Parathyroid adenoma (tissue), 2 donors: ENCODE measurements around the gene FXR2.
A peak's percentile ranks its signal among the peaks of the same experiment; 100 is the strongest.

Source experiments
- H2AFZ ChIP-seq: fragments of 300-600 bp; sonication (generic); one replicate; pipeline ENCODE4 v1.7.0; 2017; ENCODE audit warnings: antibody characterized with exemption, mild to moderate bottlenecking
- H3K27ac ChIP-seq: fragments of 300-600 bp; sonication (generic); one replicate; pipeline ENCODE4 v1.7.0; 2017
- H3K27me3 ChIP-seq: fragments of 300-600 bp; sonication (generic); one replicate; pipeline ENCODE4 v1.7.0; 2017; ENCODE audit warnings: low read length; ENCODE audit not compliant: control insufficient read depth, insufficient read depth
- H3K36me3 ChIP-seq: fragments of 300-600 bp; sonication (generic); one replicate; pipeline ENCODE4 v1.7.0; 2017; ENCODE audit warnings: low read length; ENCODE audit not compliant: control insufficient read depth, insufficient read depth
- H3K4me1 ChIP-seq: fragments of 300-600 bp; sonication (generic); one replicate; pipeline ENCODE4 v1.7.0; 2017; ENCODE audit warnings: control low read depth
- H3K4me2 ChIP-seq: fragments of 300-600 bp; sonication (generic); one replicate; pipeline ENCODE4 v1.7.0; 2017; ENCODE audit warnings: low read length
- H3K4me3 ChIP-seq: fragments of 300-600 bp; sonication (generic); one replicate; pipeline ENCODE4 v1.7.0; 2017; ENCODE audit warnings: low read depth, low read length
- H3K79me2 ChIP-seq: fragments of 300-600 bp; sonication (generic); one replicate; pipeline ENCODE4 v1.7.0; 2017; ENCODE audit warnings: control low read depth
- H3K9ac ChIP-seq: fragments of 300-600 bp; sonication (generic); one replicate; pipeline ENCODE4 v1.7.0; 2017; ENCODE audit warnings: mild to moderate bottlenecking
- H3K9me3 ChIP-seq: fragments of 300-600 bp; sonication (generic); one replicate; pipeline ENCODE4 v1.7.0; 2017; ENCODE audit warnings: low read length; ENCODE audit not compliant: control insufficient read depth
- TF ChIP-seq, protein P1 (sequence below): fragments of 300-600 bp; sonication (generic); IDR thresholded peaks from one replicate; pipeline ENCODE4 v1.7.0; 2017; ENCODE audit warnings: antibody characterized with exemption, mild to moderate bottlenecking
- donor health status: primary hyperparathyroidism.

FXR2 gene

GRCh38 chr17:7582396-7583252 lies 32.1 kb downstream of the FXR2 start:
- peak overlapping the region; percentile 100 for H3K4me2 ChIP-seq
- H3K9ac ChIP-seq = no peak overlapping the region
- H3K4me1 ChIP-seq = peaks cover 16% of the 10 kb centered on the region
- TF ChIP-seq, protein P1, sequence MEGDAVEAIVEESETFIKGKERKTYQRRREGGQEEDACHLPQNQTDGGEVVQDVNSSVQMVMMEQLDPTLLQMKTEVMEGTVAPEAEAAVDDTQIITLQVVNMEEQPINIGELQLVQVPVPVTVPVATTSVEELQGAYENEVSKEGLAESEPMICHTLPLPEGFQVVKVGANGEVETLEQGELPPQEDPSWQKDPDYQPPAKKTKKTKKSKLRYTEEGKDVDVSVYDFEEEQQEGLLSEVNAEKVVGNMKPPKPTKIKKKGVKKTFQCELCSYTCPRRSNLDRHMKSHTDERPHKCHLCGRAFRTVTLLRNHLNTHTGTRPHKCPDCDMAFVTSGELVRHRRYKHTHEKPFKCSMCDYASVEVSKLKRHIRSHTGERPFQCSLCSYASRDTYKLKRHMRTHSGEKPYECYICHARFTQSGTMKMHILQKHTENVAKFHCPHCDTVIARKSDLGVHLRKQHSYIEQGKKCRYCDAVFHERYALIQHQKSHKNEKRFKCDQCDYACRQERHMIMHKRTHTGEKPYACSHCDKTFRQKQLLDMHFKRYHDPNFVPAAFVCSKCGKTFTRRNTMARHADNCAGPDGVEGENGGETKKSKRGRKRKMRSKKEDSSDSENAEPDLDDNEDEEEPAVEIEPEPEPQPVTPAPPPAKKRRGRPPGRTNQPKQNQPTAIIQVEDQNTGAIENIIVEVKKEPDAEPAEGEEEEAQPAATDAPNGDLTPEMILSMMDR = no peak
- H3K27me3 ChIP-seq = no peaks in the 10 kb centered on the region
- peaks cover 16% of the 10 kb centered on the region for H3K79me2 ChIP-seq
- H3K4me3 ChIP-seq = peak overlapping the region; percentile 97
- H3K9me3 ChIP-seq = no peaks in the 10 kb centered on the region
- H3K36me3 ChIP-seq = no peaks in the 10 kb centered on the region
- peak overlapping the region; percentile 90 for H2AFZ ChIP-seq
- H3K27ac ChIP-seq = peak overlapping the region; percentile 96

- no peak overlapping the region for H3K9ac ChIP-seq
- no peak overlapping the region for H3K4me3 ChIP-seq
- TF ChIP-seq, protein P1 = no peak
- peaks cover 16% of the 10 kb centered on the region for H3K4me1 ChIP-seq
- H3K79me2 ChIP-seq = peaks cover 16% of the 10 kb centered on the region
- no peaks in the 10 kb centered on the region for H3K36me3 ChIP-seq
- H3K27me3 ChIP-seq = no peaks in the 10 kb centered on the region
- H3K4me2 ChIP-seq = no peak overlapping the region
- no peaks in the 10 kb centered on the region for H3K9me3 ChIP-seq
- no peak overlapping the region for H2AFZ ChIP-seq
- H3K27ac ChIP-seq = no peak overlapping the region
Observed at GRCh38 chr17:7580604-7581575, 33.8 kb downstream of the FXR2 start.

- no peak overlapping the region for H3K9ac ChIP-seq
Observed at GRCh38 chr17:7579834-7580603, 34.7 kb downstream of the FXR2 start.

More at GRCh38 chr17:7579834-7580603, 34.7 kb downstream of the FXR2 start:
- TF ChIP-seq, protein P1 = no peak
- no peak overlapping the region for H3K4me2 ChIP-seq
- H3K9me3 ChIP-seq = no peaks in the 10 kb centered on the region
- H3K4me1 ChIP-seq = peaks cover 18% of the 10 kb centered on the region
- H3K27ac ChIP-seq = peak overlapping the region; percentile 50
- H3K79me2 ChIP-seq = peaks cover 19% of the 10 kb centered on the region
- no peak overlapping the region for H2AFZ ChIP-seq
- H3K27me3 ChIP-seq = no peaks in the 10 kb centered on the region
- no peaks in the 10 kb centered on the region for H3K36me3 ChIP-seq
- no peak overlapping the region for H3K4me3 ChIP-seq
